Measurements from ENCODE around the gene RALGAPA1.

RALGAPA1 gene

DNA sequence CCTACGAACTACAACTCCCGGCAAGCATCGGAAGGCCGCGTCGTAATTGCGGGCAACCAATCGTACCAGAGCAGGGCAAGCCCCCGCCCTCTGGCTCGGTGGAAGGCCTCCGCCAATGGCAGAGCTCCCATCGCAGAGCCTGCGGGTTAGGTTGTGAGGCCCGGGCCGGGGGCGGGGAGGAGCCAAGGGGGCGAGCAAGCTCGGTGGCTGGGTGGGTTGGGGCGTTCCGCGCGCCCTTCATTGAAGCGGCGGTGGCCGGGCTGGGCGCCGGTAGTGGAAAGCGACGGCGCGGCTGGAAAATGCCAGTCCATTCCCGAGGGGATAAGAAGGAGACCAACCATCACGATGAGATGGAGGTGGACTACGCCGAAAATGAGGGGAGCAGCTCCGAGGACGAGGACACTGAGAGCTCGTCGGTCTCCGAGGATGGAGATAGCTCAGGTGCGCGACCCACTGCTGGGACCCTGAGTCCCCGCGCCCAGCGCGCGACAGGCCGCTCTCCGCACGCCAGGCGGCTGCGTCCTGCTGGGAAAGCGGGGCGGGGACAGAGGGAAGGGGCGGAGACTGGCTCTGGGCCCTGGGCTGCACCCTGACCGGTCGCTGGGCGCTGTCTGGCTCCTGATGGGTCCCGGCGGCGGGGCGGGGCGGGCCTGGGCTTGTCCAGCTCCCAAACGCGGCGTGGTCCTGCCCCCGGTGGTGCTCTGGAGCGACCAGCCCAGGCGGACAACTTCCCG, 17.3 kb upstream of the RALGAPA1 start, which contains the start of gene BRMS1L:
TSS of gene BRMS1L (plus strand) at position 121 of the 734 bp plus-strand sequence. CDS start at position 300, 179 bp downstream.
- TF ChIP-seq TAF1 (IDR thresholded peaks at IDR 0.05; ENCODE audit: borderline replicate concordance, insufficient read depth, low read length), result peak; percentile 34; the same call in 1 of the 2 replicates
- TF ChIP-seq FOXP2 (optimal IDR thresholded peaks at IDR 0.05; ENCODE audit: borderline replicate concordance, extremely low read depth, extremely low read length, insufficient read depth), result peak; percentile 40
- peak; percentile 83 for TF ChIP-seq POLR2AphosphoS5 (IDR thresholded peaks at IDR 0.05; ENCODE audit: low read depth, low read length)
- no peak for TF ChIP-seq SIN3A (IDR thresholded peaks at IDR 0.05; ENCODE audit: borderline replicate concordance, insufficient read depth, low read length)
- TF ChIP-seq, protein P1, sequence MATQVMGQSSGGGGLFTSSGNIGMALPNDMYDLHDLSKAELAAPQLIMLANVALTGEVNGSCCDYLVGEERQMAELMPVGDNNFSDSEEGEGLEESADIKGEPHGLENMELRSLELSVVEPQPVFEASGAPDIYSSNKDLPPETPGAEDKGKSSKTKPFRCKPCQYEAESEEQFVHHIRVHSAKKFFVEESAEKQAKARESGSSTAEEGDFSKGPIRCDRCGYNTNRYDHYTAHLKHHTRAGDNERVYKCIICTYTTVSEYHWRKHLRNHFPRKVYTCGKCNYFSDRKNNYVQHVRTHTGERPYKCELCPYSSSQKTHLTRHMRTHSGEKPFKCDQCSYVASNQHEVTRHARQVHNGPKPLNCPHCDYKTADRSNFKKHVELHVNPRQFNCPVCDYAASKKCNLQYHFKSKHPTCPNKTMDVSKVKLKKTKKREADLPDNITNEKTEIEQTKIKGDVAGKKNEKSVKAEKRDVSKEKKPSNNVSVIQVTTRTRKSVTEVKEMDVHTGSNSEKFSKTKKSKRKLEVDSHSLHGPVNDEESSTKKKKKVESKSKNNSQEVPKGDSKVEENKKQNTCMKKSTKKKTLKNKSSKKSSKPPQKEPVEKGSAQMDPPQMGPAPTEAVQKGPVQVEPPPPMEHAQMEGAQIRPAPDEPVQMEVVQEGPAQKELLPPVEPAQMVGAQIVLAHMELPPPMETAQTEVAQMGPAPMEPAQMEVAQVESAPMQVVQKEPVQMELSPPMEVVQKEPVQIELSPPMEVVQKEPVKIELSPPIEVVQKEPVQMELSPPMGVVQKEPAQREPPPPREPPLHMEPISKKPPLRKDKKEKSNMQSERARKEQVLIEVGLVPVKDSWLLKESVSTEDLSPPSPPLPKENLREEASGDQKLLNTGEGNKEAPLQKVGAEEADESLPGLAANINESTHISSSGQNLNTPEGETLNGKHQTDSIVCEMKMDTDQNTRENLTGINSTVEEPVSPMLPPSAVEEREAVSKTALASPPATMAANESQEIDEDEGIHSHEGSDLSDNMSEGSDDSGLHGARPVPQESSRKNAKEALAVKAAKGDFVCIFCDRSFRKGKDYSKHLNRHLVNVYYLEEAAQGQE (IDR thresholded peaks at IDR 0.05; ENCODE audit: insufficient read depth in 1 of 2, low read depth in 2 of 2, low read length in 2 of 2), result no peak

DNA sequence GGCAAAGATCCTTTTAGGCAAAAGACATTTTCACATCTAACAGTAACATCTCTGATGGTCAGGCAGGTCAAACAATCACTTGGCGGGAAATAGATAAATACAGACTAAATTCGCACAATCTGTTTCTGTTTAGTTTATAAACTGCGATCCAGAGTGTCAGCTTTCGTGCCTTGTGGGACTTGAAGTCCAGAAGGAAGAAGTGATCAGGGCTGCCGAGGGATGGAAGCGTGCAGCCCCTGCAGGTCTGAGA, 16.8 kb upstream of the RALGAPA1 start:
- TF ChIP-seq FOXP2 (optimal IDR thresholded peaks at IDR 0.05; ENCODE audit: borderline replicate concordance, extremely low read depth, extremely low read length, insufficient read depth), result no peak
- TF ChIP-seq TAF1 (IDR thresholded peaks at IDR 0.05; ENCODE audit: borderline replicate concordance, insufficient read depth, low read length), result 0 out of 2 replicates have a peak, but pooled peaks have one; percentile 8

DNA sequence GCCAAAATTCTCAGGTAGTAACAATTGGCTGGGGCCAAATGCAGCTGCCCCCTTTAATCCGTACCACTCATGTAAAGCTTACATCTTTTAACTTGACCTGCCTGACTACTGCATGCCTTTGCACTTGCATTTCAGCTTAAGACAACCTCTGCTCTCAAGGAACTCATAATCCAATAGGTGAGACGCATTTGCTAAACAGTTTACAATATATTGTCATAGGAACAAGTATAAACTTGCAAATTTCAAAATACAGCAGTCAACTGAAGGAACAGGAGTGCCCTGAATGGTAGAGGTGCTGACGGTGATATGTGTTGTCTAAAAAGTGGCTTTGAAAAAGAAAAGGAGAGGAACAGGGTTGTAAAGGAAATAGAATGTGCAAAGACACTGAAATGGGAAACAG, 13.4 kb upstream of the RALGAPA1 start:
- TF ChIP-seq FOXP2 (optimal IDR thresholded peaks at IDR 0.05; ENCODE audit: borderline replicate concordance, extremely low read depth, extremely low read length, insufficient read depth), result no peak
- no peak for TF ChIP-seq TAF1 (IDR thresholded peaks at IDR 0.05; ENCODE audit: borderline replicate concordance, insufficient read depth, low read length)
- TF ChIP-seq, protein P1 (IDR thresholded peaks at IDR 0.05; ENCODE audit: insufficient read depth in 1 of 2, low read depth in 2 of 2, low read length in 2 of 2), result no peak
- no peak for TF ChIP-seq SIN3A (IDR thresholded peaks at IDR 0.05; ENCODE audit: borderline replicate concordance, insufficient read depth, low read length)
- no peak for TF ChIP-seq POLR2AphosphoS5 (IDR thresholded peaks at IDR 0.05; ENCODE audit: low read depth, low read length)

DNA sequence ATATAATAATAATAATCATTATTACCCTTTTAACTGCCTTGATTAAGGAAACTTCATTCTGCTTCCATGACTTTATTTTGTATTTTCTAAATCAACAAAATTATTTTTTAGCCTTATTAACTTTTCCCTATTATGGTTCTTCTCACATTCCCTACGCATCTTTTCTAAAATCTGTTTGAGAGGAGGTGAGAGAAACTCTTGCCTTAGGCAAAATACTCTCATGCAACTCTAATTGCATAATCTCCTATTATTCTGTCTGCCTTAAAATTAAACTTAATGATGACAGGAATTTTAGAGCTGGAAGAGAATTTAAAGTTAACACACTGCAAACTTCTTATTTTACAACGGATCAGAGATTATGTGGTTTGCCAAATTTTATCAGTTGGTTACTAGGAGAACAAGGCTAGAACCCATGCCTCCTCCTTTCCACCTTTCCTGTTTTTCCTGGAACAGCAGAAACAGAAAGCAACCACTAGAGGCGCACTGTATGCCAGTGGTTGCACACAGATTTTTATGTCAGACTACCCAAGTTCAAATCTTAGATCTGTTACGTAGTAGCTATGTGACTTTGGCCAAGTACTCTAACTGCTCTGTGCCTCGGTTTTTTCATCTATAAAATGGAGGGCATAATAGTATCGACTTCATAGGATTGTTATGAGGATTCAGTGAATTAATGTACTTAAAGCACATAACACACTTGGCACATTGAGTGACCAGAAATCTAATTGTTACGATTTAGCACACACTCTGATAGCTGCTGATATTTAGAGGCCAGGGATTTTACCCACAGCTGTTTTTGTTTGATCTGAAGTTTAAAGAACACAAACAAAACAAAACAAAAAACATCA, 12.7 kb upstream of the RALGAPA1 start:
- TF ChIP-seq SIN3A (IDR thresholded peaks at IDR 0.05; ENCODE audit: borderline replicate concordance, insufficient read depth, low read length), result no peak

DNA sequence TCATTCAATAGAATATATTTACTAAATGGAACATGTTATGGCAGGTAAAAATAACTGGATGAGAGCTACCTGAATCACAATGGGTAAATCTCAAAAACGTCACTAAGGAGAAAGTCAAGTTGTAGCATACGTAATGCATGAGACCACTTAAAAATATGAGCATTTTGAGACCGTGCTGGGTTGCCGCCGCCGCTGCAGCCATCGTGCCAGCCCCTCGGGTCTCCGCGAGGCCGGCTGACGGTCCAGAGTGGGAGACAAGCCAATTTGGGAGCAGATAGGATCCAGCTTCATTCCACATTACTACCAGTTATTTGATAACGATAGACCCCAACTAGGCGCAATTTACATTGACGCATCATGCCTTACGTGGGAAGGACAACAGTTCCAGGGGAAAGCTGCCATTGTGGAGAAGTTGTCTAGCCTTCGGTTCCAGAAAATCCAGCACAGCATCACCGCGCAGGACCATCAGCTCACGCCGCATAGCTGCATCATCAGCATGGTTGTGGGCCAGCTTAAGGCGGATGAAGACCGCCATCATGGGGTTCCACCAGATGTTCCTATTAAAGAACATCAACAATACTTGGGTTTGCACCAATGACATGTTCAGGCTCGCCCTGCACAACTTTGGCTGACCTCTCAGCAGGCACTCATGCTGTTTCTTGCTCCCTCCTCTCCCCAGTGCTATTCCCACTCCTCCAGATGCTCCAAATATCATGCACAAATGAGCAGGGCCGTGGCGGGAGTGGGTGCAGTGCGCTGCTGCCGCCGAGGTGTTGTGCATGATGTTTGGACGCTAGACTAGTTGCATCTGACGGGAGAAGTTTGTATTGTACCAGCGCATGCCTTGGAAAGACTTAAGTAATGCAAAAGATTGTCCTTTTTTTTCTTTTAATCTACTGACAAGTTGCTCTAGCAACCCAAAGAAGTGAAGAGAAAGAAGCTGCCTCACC, 10.8 kb upstream of the RALGAPA1 start:
- TF ChIP-seq, protein P1 (IDR thresholded peaks at IDR 0.05; ENCODE audit: insufficient read depth in 1 of 2, low read depth in 2 of 2, low read length in 2 of 2), result no peak
- no peak for TF ChIP-seq FOXP2 (optimal IDR thresholded peaks at IDR 0.05; ENCODE audit: borderline replicate concordance, extremely low read depth, extremely low read length, insufficient read depth)
- TF ChIP-seq TAF1 (IDR thresholded peaks at IDR 0.05; ENCODE audit: borderline replicate concordance, insufficient read depth, low read length), result no peak
- TF ChIP-seq SIN3A (IDR thresholded peaks at IDR 0.05; ENCODE audit: borderline replicate concordance, insufficient read depth, low read length), result no peak
- TF ChIP-seq POLR2AphosphoS5 (IDR thresholded peaks at IDR 0.05; ENCODE audit: low read depth, low read length), result no peak

Measured in PFSK-1 (cell line).